ENCODE measurements around the gene HSF5. TPM values are rescaled to one million over a fixed set of nuclear protein-coding genes. Genes with fewer than 3 reads are reported as not detected.

The HSF5 gene
- total and polyA plus RNA-seq, 2 donors (not counting 3 experiments of a cell fraction or from before 2014, with no cell fraction given): 0.03 TPM; not detected in 1

- Histone ChIP-seq H2AFZ (ENCODE audit: low read depth, low read length) (no peak overlapping the region), H3K4me1 (ENCODE audit: control insufficient read depth, extremely low read depth, insufficient read depth, low read length) (no peaks in the 10 kb centered on the region), H3K27ac (ENCODE audit: insufficient read depth, low read depth, low read length) (no peak overlapping the region), H3K9me1 (replicated peaks; ENCODE audit: control insufficient read depth, extremely low read depth, insufficient read depth, low read length) (no peaks in the 10 kb centered on the region), H3K27me3 (ENCODE audit: control insufficient read depth in 2 of 2, insufficient read depth in 2 of 2, low read length in 2 of 2) (no peaks in the 10 kb centered on the region), H3K36me3 (ENCODE audit: control insufficient read depth in 2 of 2, extremely low read depth in 1 of 2, insufficient read depth in 2 of 2, low read length in 2 of 2) (peaks cover 12 to 24% of the 10 kb centered on the region in 2 experiments), H4K20me1 (replicated peaks; ENCODE audit: control insufficient read depth, extremely low read depth, insufficient read depth, low read length) (no peaks in the 10 kb centered on the region), H3K9me3 (replicated peaks; ENCODE audit: control insufficient read depth, insufficient read depth, low read length) (no peaks in the 10 kb centered on the region), H3K79me2 (ENCODE audit: control insufficient read depth, insufficient read depth, low read length) (no peaks in the 10 kb centered on the region), H3K4me3 (replicated peaks in 1 of 3; ENCODE audit: insufficient read depth in 1 of 3, low read depth in 1 of 3, low read length in 3 of 3) (no peak overlapping the region), H3K9ac (replicated peaks; ENCODE audit: extremely low read depth, insufficient read depth, low read length) (no peak overlapping the region), H3K4me2 (ENCODE audit: insufficient read depth, low read length) (no peak overlapping the region)
- POLR2A ChIA-PET: no interaction called here
- FAIRE-seq (no peak), DNase-seq (ENCODE audit: low read depth, low spot score) (no peak)
- TF ChIP-seq, protein P1, sequence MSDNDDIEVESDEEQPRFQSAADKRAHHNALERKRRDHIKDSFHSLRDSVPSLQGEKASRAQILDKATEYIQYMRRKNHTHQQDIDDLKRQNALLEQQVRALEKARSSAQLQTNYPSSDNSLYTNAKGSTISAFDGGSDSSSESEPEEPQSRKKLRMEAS (IDR thresholded peaks at IDR 0.05; ENCODE audit: insufficient read depth, insufficient read length): no peak
- TF ChIP-seq JUN (IDR thresholded peaks at IDR 0.05; ENCODE audit: borderline replicate concordance, insufficient read depth, insufficient read length, low read depth) (no peak), POLR2AphosphoS5 (IDR thresholded peaks at IDR 0.05; ENCODE audit: insufficient read depth, low read depth, low read length) (no peak), POLR2A (IDR thresholded peaks at IDR 0.05; ENCODE audit: low read depth, low read length) (no peak), EZH2 (IDR thresholded peaks at IDR 0.05; ENCODE audit: borderline replicate concordance, low read depth, low read length, severe bottlenecking) (no peak), GATA2 (IDR thresholded peaks at IDR 0.05; ENCODE audit: insufficient read depth, insufficient read length, low read depth, low read length) (no peak), MYC (IDR thresholded peaks at IDR 0.05; ENCODE audit: low read depth, low read length) (no peak), FOS (IDR thresholded peaks at IDR 0.05; ENCODE audit: borderline replicate concordance, insufficient read depth, low read length) (no peak)
- TF ChIP-seq, protein P2, sequence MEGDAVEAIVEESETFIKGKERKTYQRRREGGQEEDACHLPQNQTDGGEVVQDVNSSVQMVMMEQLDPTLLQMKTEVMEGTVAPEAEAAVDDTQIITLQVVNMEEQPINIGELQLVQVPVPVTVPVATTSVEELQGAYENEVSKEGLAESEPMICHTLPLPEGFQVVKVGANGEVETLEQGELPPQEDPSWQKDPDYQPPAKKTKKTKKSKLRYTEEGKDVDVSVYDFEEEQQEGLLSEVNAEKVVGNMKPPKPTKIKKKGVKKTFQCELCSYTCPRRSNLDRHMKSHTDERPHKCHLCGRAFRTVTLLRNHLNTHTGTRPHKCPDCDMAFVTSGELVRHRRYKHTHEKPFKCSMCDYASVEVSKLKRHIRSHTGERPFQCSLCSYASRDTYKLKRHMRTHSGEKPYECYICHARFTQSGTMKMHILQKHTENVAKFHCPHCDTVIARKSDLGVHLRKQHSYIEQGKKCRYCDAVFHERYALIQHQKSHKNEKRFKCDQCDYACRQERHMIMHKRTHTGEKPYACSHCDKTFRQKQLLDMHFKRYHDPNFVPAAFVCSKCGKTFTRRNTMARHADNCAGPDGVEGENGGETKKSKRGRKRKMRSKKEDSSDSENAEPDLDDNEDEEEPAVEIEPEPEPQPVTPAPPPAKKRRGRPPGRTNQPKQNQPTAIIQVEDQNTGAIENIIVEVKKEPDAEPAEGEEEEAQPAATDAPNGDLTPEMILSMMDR (IDR thresholded peaks at IDR 0.05; ENCODE audit: extremely low read depth in 1 of 2, insufficient read depth in 1 of 2, low read depth in 1 of 2, low read length in 2 of 2): no peak
- no TSS peak for BruUV-seq (replicated peaks)
- CTCF ChIA-PET: no interaction called here
- dilution Hi-C loops (cut with MboI; ENCODE audit: extremely low pct_ligation_motif_present, low sequenced_read_pairs): no loop called here
- intact Hi-C loops (cut with micrococcal nuclease): no loop called here
These were observed 13.2 kb upstream of the HSF5 start for GRCh38 chr17:58501451-58501850.
